SK-N-SH treated with all-trans-retinoic acid at 6 μM for 48 hours (cell line): ENCODE data around the gene FCN2.

Source experiments
- ARNTL ChIP-seq: fragments of 450-650 bp; formaldehyde crosslinking; IDR thresholded peaks from 2 replicates; pipeline ENCODE4 v1.5.0; 2020; ENCODE audit warnings: low read depth, mild to moderate bottlenecking, moderate library complexity, borderline replicate concordance
- BACH2 ChIP-seq: fragments of 250-450 bp; sonication (Bioruptor Pico); IDR thresholded peaks from 2 replicates; pipeline ENCODE4 v1.9.0; 2021; ENCODE audit warnings: mild to moderate bottlenecking, borderline replicate concordance
- ESRRG ChIP-seq: fragments of 250-450 bp; sonication (Bioruptor Pico); IDR thresholded peaks from 2 replicates; pipeline ENCODE4 v1.6.1; 2021; ENCODE audit warnings: mild to moderate bottlenecking
- ISL1 ChIP-seq: fragments of 250-450 bp; sonication (Bioruptor Pico); IDR thresholded peaks from 2 replicates; pipeline ENCODE4 v2.1.2; 2022; ENCODE audit warnings: mild to moderate bottlenecking, moderate library complexity
- PATZ1 ChIP-seq: fragments of 250-450 bp; sonication (Bioruptor Pico); IDR thresholded peaks from 2 replicates; pipeline ENCODE4 v1.8.0; 2020; ENCODE audit warnings: mild to moderate bottlenecking, moderate library complexity, borderline replicate concordance
- RARB ChIP-seq: fragments of 250-450 bp; sonication (Bioruptor Pico); IDR thresholded peaks from 2 replicates; pipeline ENCODE4 v1.8.0; 2021; ENCODE audit warnings: mild to moderate bottlenecking, moderate library complexity
- TCF4 ChIP-seq: fragments of 250-450 bp; sonication (Bioruptor Pico); IDR thresholded peaks from 2 replicates; pipeline ENCODE4 v1.8.0; 2021; ENCODE audit warnings: mild to moderate bottlenecking, moderate library complexity, borderline replicate concordance
- ZC3H10 ChIP-seq: fragments of 250-450 bp; sonication (Bioruptor Pico); IDR thresholded peaks from 2 replicates; pipeline ENCODE4 v1.5.1; 2021; ENCODE audit warnings: mild to moderate bottlenecking, moderate library complexity
- ZFP3 ChIP-seq: fragments of 250-450 bp; sonication (Bioruptor Pico); IDR thresholded peaks from 2 replicates; pipeline ENCODE4 v1.5.0; 2020; ENCODE audit warnings: mild to moderate bottlenecking, moderate library complexity
- ZNF70 ChIP-seq: fragments of 450-650 bp; formaldehyde crosslinking; IDR thresholded peaks from 2 replicates; pipeline ENCODE4 v1.5.0; 2020; ENCODE audit warnings: mild to moderate bottlenecking, moderate library complexity
- TF ChIP-seq, protein P1 (sequence below): fragments of 250-450 bp; sonication (Bioruptor Pico); IDR thresholded peaks from 2 replicates; pipeline ENCODE4 v1.5.1; 2020; ENCODE audit warnings: low read depth, mild to moderate bottlenecking, moderate library complexity

- TF ChIP-seq ARNTL (CRISPR knock-in tag) (no peak), TCF4 (CRISPR knock-in tag) (no peak), PATZ1 (CRISPR knock-in tag) (no peak), BACH2 (CRISPR knock-in tag) (no peak), ISL1 (CRISPR knock-in tag) (no peak), ZFP3 (no peak), ZC3H10 (CRISPR knock-in tag) (no peak), RARB (CRISPR knock-in tag) (no peak), ZNF70 (CRISPR knock-in tag) (no peak), ESRRG (CRISPR knock-in tag) (no peak)
- TF ChIP-seq, protein P1, sequence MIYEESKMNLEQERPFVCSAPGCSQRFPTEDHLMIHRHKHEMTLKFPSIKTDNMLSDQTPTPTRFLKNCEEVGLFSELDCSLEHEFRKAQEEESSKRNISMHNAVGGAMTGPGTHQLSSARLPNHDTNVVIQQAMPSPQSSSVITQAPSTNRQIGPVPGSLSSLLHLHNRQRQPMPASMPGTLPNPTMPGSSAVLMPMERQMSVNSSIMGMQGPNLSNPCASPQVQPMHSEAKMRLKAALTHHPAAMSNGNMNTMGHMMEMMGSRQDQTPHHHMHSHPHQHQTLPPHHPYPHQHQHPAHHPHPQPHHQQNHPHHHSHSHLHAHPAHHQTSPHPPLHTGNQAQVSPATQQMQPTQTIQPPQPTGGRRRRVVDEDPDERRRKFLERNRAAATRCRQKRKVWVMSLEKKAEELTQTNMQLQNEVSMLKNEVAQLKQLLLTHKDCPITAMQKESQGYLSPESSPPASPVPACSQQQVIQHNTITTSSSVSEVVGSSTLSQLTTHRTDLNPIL, result no peak
Measured at GRCh38 chr9:134840511-134840910, 40.1 kb upstream of the FCN2 start.
